Measurements from ENCODE around the gene RTRAF. TPM values are rescaled to one million over a fixed set of nuclear protein-coding genes. Genes with fewer than 3 reads are reported as not detected.

RTRAF gene
- total and polyA plus RNA-seq, 2 donors (not counting 3 experiments of a cell fraction or from before 2014, with no cell fraction given): 64.0 to 237 TPM

DNA sequence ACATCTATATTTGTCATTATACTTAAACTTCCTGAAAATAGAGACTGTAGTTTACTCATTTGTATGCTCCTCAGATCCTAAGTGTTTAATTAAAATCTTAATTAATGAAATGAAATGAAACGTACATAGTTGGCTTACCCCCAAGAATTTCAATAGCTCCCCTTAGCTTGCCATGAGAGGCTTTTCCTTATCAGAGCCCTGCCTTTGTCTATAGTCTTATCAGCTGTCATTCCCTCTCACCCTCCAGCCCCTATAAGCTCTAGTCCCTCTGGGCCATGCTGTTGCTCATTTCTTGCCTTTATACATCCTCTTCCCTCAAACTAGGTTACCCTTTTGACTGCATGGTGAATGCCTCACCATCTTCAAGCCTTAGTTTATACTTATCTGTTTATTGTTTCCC, 1.1 kb upstream of the RTRAF start:
- TF ChIP-seq JUN (IDR thresholded peaks at IDR 0.05; ENCODE audit: borderline replicate concordance, insufficient read depth, insufficient read length, low read depth): no peak
- TF ChIP-seq, protein P1, sequence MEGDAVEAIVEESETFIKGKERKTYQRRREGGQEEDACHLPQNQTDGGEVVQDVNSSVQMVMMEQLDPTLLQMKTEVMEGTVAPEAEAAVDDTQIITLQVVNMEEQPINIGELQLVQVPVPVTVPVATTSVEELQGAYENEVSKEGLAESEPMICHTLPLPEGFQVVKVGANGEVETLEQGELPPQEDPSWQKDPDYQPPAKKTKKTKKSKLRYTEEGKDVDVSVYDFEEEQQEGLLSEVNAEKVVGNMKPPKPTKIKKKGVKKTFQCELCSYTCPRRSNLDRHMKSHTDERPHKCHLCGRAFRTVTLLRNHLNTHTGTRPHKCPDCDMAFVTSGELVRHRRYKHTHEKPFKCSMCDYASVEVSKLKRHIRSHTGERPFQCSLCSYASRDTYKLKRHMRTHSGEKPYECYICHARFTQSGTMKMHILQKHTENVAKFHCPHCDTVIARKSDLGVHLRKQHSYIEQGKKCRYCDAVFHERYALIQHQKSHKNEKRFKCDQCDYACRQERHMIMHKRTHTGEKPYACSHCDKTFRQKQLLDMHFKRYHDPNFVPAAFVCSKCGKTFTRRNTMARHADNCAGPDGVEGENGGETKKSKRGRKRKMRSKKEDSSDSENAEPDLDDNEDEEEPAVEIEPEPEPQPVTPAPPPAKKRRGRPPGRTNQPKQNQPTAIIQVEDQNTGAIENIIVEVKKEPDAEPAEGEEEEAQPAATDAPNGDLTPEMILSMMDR (IDR thresholded peaks at IDR 0.05; ENCODE audit: extremely low read depth in 1 of 2, insufficient read depth in 1 of 2, low read depth in 1 of 2, low read length in 2 of 2): no peak
- TF ChIP-seq EZH2 (IDR thresholded peaks at IDR 0.05; ENCODE audit: borderline replicate concordance, low read depth, low read length, severe bottlenecking): no peak
- TF ChIP-seq FOS (IDR thresholded peaks at IDR 0.05; ENCODE audit: borderline replicate concordance, insufficient read depth, low read length): no peak
- TF ChIP-seq, protein P2, sequence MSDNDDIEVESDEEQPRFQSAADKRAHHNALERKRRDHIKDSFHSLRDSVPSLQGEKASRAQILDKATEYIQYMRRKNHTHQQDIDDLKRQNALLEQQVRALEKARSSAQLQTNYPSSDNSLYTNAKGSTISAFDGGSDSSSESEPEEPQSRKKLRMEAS (IDR thresholded peaks at IDR 0.05; ENCODE audit: insufficient read depth, insufficient read length): no peak
- no peak for TF ChIP-seq POLR2AphosphoS5 (IDR thresholded peaks at IDR 0.05; ENCODE audit: insufficient read depth, low read depth, low read length)
- no peak for TF ChIP-seq POLR2A (IDR thresholded peaks at IDR 0.05; ENCODE audit: low read depth, low read length)
- TF ChIP-seq MYC (IDR thresholded peaks at IDR 0.05; ENCODE audit: low read depth, low read length): no peak
- no peak for TF ChIP-seq GATA2 (IDR thresholded peaks at IDR 0.05; ENCODE audit: insufficient read depth, insufficient read length, low read depth, low read length)
- Histone ChIP-seq H3K36me3 (ENCODE audit: control insufficient read depth in 2 of 2, extremely low read depth in 1 of 2, insufficient read depth in 2 of 2, low read length in 2 of 2) (peaks cover 2 to 6% of the 10 kb centered on the region in 2 experiments), H3K79me2 (ENCODE audit: control insufficient read depth, insufficient read depth, low read length) (peaks cover 26% of the 10 kb centered on the region), H3K9ac (replicated peaks; ENCODE audit: extremely low read depth, insufficient read depth, low read length) (no peak overlapping the region), H2AFZ (ENCODE audit: low read depth, low read length) (peak overlapping the region; percentile 81), H3K27ac (ENCODE audit: insufficient read depth, low read depth, low read length) (no peak overlapping the region), H4K20me1 (replicated peaks; ENCODE audit: control insufficient read depth, extremely low read depth, insufficient read depth, low read length) (no peaks in the 10 kb centered on the region), H3K4me1 (ENCODE audit: control insufficient read depth, extremely low read depth, insufficient read depth, low read length) (peaks cover 14% of the 10 kb centered on the region), H3K9me3 (replicated peaks; ENCODE audit: control insufficient read depth, insufficient read depth, low read length) (no peaks in the 10 kb centered on the region), H3K9me1 (replicated peaks; ENCODE audit: control insufficient read depth, extremely low read depth, insufficient read depth, low read length) (no peaks in the 10 kb centered on the region), H3K27me3 (ENCODE audit: control insufficient read depth in 2 of 2, insufficient read depth in 2 of 2, low read length in 2 of 2) (peaks cover 10 to 17% of the 10 kb centered on the region in 2 experiments), H3K4me3 (replicated peaks in 1 of 3; ENCODE audit: insufficient read depth in 1 of 3, low read depth in 1 of 3, low read length in 3 of 3) (no peak overlapping the region), H3K4me2 (ENCODE audit: insufficient read depth, low read length) (no peak overlapping the region)
- ChIA-PET CTCF (interaction anchor here (0.8 to 2.1 kb wide), 3 partner anchors 10 to 83 kb away, joined by 3 to 7 read pairs (median 3); no protein-coding TSS in a partner anchor), POLR2A (no interaction called here)
- no peak for FAIRE-seq
- intact Hi-C loops (cut with micrococcal nuclease) (loop anchor here (10.0 kb wide), 1 partner anchor 333 kb away; the partner anchor contains the start of gene FRMD6), dilution Hi-C loops (cut with MboI; ENCODE audit: extremely low pct_ligation_motif_present, low sequenced_read_pairs) (no loop called here)
- DNase-seq (ENCODE audit: low read depth, low spot score): no peak
- no TSS peak for BruUV-seq (replicated peaks)

All from endothelial cell of umbilical vein (primary cell).